GF-D8 (cell line): ENCODE data around the gene ANKRD13A.
"Not testable (repeated sequence)": the region's sequence is repeated elsewhere in the genome, so short reads cannot be mapped to it uniquely, and the experiment has no call there.

ENCODE experiments used
- DNase-seq: peaks from one replicate; lab custom pipeline; 2025; lab: John Stamatoyannopoulos, UW

ANKRD13A gene

GRCh38 chr12:110048242-110049027, 49.2 kb downstream of the ANKRD13A start, which contains the start of gene C12orf76:
C12orf76 (minus strand) TSS chr12:110048522; CDS start chr12:110048495, 27 bp downstream.
- peak; percentile 92 for DNase-seq

GRCh38 chr12:110049034-110049433, 49.8 kb downstream of the ANKRD13A start:
- not testable (repeated sequence) for DNase-seq

- DNase-seq, result not testable (repeated sequence)
Observed at GRCh38 chr12:110049666-110050065, 50.4 kb downstream of the ANKRD13A start.

- DNase-seq, result no peak
Observed at GRCh38 chr12:110050927-110051326, 51.7 kb downstream of the ANKRD13A start.

GRCh38 chr12:110055375-110056352, 56.4 kb downstream of the ANKRD13A start:
- not testable (repeated sequence) for DNase-seq

GRCh38 chr12:110056643-110057042, 57.4 kb downstream of the ANKRD13A start:
- not testable (repeated sequence) for DNase-seq

GRCh38 chr12:110058875-110059615, 59.8 kb downstream of the ANKRD13A start:
- DNase-seq, result no peak

- no peak for DNase-seq
Observed at GRCh38 chr12:110059651-110060000, 60.4 kb downstream of the ANKRD13A start.

GRCh38 chr12:110062241-110062640, 63.0 kb downstream of the ANKRD13A start:
- DNase-seq, result no peak

GRCh38 chr12:110065540-110065939, 66.3 kb downstream of the ANKRD13A start:
- no peak for DNase-seq

- DNase-seq, result no peak
Observed at GRCh38 chr12:110067531-110067930, 68.3 kb downstream of the ANKRD13A start.

GRCh38 chr12:110068115-110068514, 68.9 kb downstream of the ANKRD13A start:
- not testable (repeated sequence) for DNase-seq

GRCh38 chr12:110068654-110069053, 69.4 kb downstream of the ANKRD13A start:
- DNase-seq, result no peak

GRCh38 chr12:110071504-110071903, 72.3 kb downstream of the ANKRD13A start:
- DNase-seq, result no peak

- no peak for DNase-seq
Observed at GRCh38 chr12:110071967-110072366, 72.7 kb downstream of the ANKRD13A start.

GRCh38 chr12:110072636-110073035, 73.4 kb downstream of the ANKRD13A start:
- not testable (repeated sequence) for DNase-seq

- no peak for DNase-seq
Observed at GRCh38 chr12:110073049-110073831, 74.0 kb downstream of the ANKRD13A start.

- no peak for DNase-seq
Observed at GRCh38 chr12:110074089-110074488, 74.9 kb downstream of the ANKRD13A start.

GRCh38 chr12:110075880-110076279, 76.7 kb downstream of the ANKRD13A start:
- no peak for DNase-seq

- DNase-seq, result no peak
Observed at GRCh38 chr12:110077800-110078199, 78.6 kb downstream of the ANKRD13A start.
